K562 (cell line): ENCODE measurements around the gene DLG4. TPM values are rescaled to one million over a fixed set of nuclear protein-coding genes. Genes with fewer than 3 reads are reported as not detected.
A peak's percentile ranks its signal among the peaks of the same experiment; 100 is the strongest.

Experiments used
- JUND ChIP-seq, 2 experiments: IDR thresholded peaks; 2 replicates in 1 of 2; 3 replicates in 1 of 2; pipeline ENCODE4 v1.6.1; 2011; ENCODE audit warnings: borderline replicate concordance in 2 of 2, low read depth in 2 of 2, low read length in 2 of 2, improper control_type of control experiment in 1 of 2, missing biosample characterization in 1 of 2, missing genetic modification characterization in 1 of 2, missing genetic modification reagents in 1 of 2
- MAZ ChIP-seq, 2 experiments: fragments of 450-650 bp in 1 of 2; sonication (generic) in 1 of 2; formaldehyde crosslinking; IDR thresholded peaks in 1 of 2; conservative IDR thresholded peaks in 1 of 2; 2 replicates each; pipeline versions ENCODE4 v1.4.0 to v1.5.0; 2020; ENCODE audit warnings: mild to moderate bottlenecking in 1 of 2, missing genetic modification reagents in 1 of 2
- MYNN ChIP-seq, 2 experiments: sonication (generic); formaldehyde crosslinking in 1 of 2; IDR thresholded peaks; 2 replicates each; pipeline versions ENCODE4 v1.5.0 to v1.6.1; 2016 to 2020; ENCODE audit warnings: antibody characterized with exemption in 1 of 2, missing genetic modification reagents in 1 of 2
- NFIC ChIP-seq: fragments of 450-650 bp; IDR thresholded peaks from 2 replicates; pipeline ENCODE4 v1.6.1; 2017; ENCODE audit warnings: mild to moderate bottlenecking, inconsistent platforms
- PHB ChIP-seq: fragments of 250-450 bp; sonication (Bioruptor Pico); IDR thresholded peaks from 2 replicates; pipeline ENCODE4 v1.5.0; 2021
- SMAD4 ChIP-seq: fragments of 250-450 bp; sonication (Bioruptor Pico); conservative IDR thresholded peaks from 2 replicates; pipeline ENCODE4 v1.8.0; 2021; ENCODE audit warnings: inconsistent platforms, mild to moderate bottlenecking, moderate library complexity
- ZBTB8A ChIP-seq: fragments of 450-650 bp; IDR thresholded peaks from 2 replicates; pipeline ENCODE4 v1.6.1; 2018; ENCODE audit warnings: mild to moderate bottlenecking, moderate library complexity; ENCODE audit not compliant: partially characterized antibody
- ZFX ChIP-seq: sonication (generic); formaldehyde crosslinking; IDR thresholded peaks from 2 replicates; pipeline ENCODE4 v1.8.0; 2022; ENCODE audit warnings: mild to moderate bottlenecking, missing genetic modification reagents, moderate library complexity
- ZNF3 ChIP-seq: fragments of 250-450 bp; sonication (Bioruptor Pico); IDR thresholded peaks from 2 replicates; pipeline ENCODE4 v1.5.0; 2021; ENCODE audit warnings: mild to moderate bottlenecking, moderate library complexity
- polyA plus RNA-seq, 8 experiments: library from polyadenylated mRNA; depleted of rRNA in 4 of 8; stranded (reverse) in 5 of 8; unstranded in 3 of 8; fragments of >200 nt; fragmentation: Nextera tagmentation in 2 of 8; fragmentation: Illumina TruSeq in 1 of 8; extraction: Ambion mirVana in 2 of 8; extraction: Trizol in 1 of 8; gene quantifications; 2 replicates each; pipeline versions ENCODE4 v1.2.1 to v1.2.3, GENCODE V29; 2011 to 2014; ENCODE audit warnings: inconsistent platforms in 1 of 8, missing spikeins in 1 of 8
- total RNA-seq, 7 experiments: library from RNA; depleted of rRNA in 6 of 7; stranded (reverse); fragments of >200 nt in 6 of 7; fragmentation: Illumina TruSeq in 2 of 7; extraction: Trizol in 2 of 7; gene quantifications; 2 replicates each; pipeline versions ENCODE4 v1.2.1 to v1.2.3, GENCODE V29; 2011 to 2021; ENCODE audit warnings: low replicate concordance in 1 of 7
- TF ChIP-seq, protein P1 (sequence below): fragments of 200-800 bp; sonication (Bioruptor generic); IDR thresholded peaks from 2 replicates; pipeline ENCODE4 v1.6.1; 2017; ENCODE audit warnings: missing genetic modification characterization, missing compliant biosample characterization

DLG4 gene
- total and polyA plus RNA-seq, 9 of the 15 experiments (the other 6 are each of a cell fraction or from before 2014, with no cell fraction given) = 0.03 to 12.0 (median 4.1) TPM

- TF ChIP-seq MYNN (IDR thresholded peaks at IDR 0.05) (no peak), MYNN (CRISPR knock-in tag; IDR thresholded peaks at IDR 0.05) (no peak), JUND (IDR thresholded peaks at IDR 0.05; ENCODE audit: borderline replicate concordance, low read depth, low read length) (peak; percentile 29; the same call in 1 of the 2 replicates), JUND (tag; IDR thresholded peaks at IDR 0.05; ENCODE audit: borderline replicate concordance, low read depth, low read length) (no peak), SMAD4 (CRISPR knock-in tag) (no peak), PHB (CRISPR knock-in tag) (no peak), ZNF3 (CRISPR knock-in tag) (no peak), ZBTB8A (no peak), ZFX (CRISPR knock-in tag) (peak; percentile 52; the same call in 1 of the 2 replicates), MAZ (CRISPR knock-in tag; conservative IDR thresholded peaks at IDR 0.05 in 1 of 2, IDR thresholded peaks at IDR 0.05 in 1 of 2) (peak in 1 of 2 experiments; percentile 51; a peak in 2 of 4 replicates), NFIC (peak; percentile 71)
- TF ChIP-seq, protein P1, sequence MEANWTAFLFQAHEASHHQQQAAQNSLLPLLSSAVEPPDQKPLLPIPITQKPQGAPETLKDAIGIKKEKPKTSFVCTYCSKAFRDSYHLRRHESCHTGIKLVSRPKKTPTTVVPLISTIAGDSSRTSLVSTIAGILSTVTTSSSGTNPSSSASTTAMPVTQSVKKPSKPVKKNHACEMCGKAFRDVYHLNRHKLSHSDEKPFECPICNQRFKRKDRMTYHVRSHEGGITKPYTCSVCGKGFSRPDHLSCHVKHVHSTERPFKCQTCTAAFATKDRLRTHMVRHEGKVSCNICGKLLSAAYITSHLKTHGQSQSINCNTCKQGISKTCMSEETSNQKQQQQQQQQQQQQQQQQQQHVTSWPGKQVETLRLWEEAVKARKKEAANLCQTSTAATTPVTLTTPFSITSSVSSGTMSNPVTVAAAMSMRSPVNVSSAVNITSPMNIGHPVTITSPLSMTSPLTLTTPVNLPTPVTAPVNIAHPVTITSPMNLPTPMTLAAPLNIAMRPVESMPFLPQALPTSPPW (CRISPR knock-in tag) = peak; percentile 54
These were observed 42.3 kb downstream of the DLG4 start (continued) for GRCh38 chr17:7177191-7177953.
